SU-DHL-6 (cell line): ENCODE measurements around the gene HARBI1.

Experiments
- H2AFZ ChIP-seq: fragments of 200-600 bp; sonication (generic); 2 replicates; pipeline ENCODE4 v1.6.1; 2014; ENCODE audit warnings: low read depth, mild to moderate bottlenecking, moderate library complexity, mixed read lengths, antibody characterized with exemption, low read length; ENCODE audit not compliant: severe bottlenecking
- H3F3A ChIP-seq: fragments of 200-600 bp; shearing (Covaris generic); 2 replicates; pipeline ENCODE4 v1.6.0; 2016; ENCODE audit warnings: antibody characterized with exemption, mild to moderate bottlenecking; ENCODE audit not compliant: insufficient read depth
- H3K27ac ChIP-seq: fragments of 200-600 bp; sonication (generic); 2 replicates; pipeline ENCODE4 v1.5.1; 2016; ENCODE audit warnings: low read depth, mild to moderate bottlenecking, low read length, moderate library complexity, mixed read lengths
- H3K27me3 ChIP-seq: fragments of 200-600 bp; sonication (generic), shearing (Covaris generic); 2 replicates; pipeline ENCODE4 v1.6.0; 2014; ENCODE audit warnings: mild to moderate bottlenecking, low read length
- H3K36me3 ChIP-seq: fragments of 200-600 bp; sonication (generic); 2 replicates; pipeline ENCODE4 v1.6.1; 2014; ENCODE audit warnings: mild to moderate bottlenecking, low read length, mixed read lengths
- H3K4me2 ChIP-seq: fragments of 300-600, 200-600 bp; shearing (Covaris generic), sonication (generic); 2 replicates; pipeline ENCODE4 v1.6.0; 2014; ENCODE audit warnings: low read length, low read depth, mild to moderate bottlenecking; ENCODE audit not compliant: poor library complexity, severe bottlenecking
- H3K4me3 ChIP-seq: fragments of 200-600 bp; sonication (generic); 2 replicates; pipeline ENCODE4 v1.5.1; 2014; ENCODE audit warnings: antibody characterized with exemption, low read length, mild to moderate bottlenecking, mixed read lengths; ENCODE audit not compliant: insufficient read depth, poor library complexity, severe bottlenecking
- H3K79me2 ChIP-seq: fragments of 200-600 bp; sonication (generic); 2 replicates; pipeline ENCODE4 v1.6.1; 2014; ENCODE audit warnings: mild to moderate bottlenecking, low read length, moderate library complexity; ENCODE audit not compliant: insufficient read depth
- H3K9ac ChIP-seq: fragments of 200-600 bp; sonication (generic); 2 replicates; pipeline ENCODE4 v1.7.0; 2014; ENCODE audit warnings: mild to moderate bottlenecking, low read length
- H3K9me2 ChIP-seq: fragments of 200-600 bp; sonication (generic); replicated peaks from 2 replicates; pipeline ENCODE4 v1.6.1; 2014; ENCODE audit warnings: low read length; ENCODE audit not compliant: insufficient read depth
- H3K9me3 ChIP-seq: fragments of 200-600 bp; sonication (generic); 2 replicates; pipeline ENCODE4 v1.6.1; 2014; ENCODE audit warnings: low read length, mixed read lengths; ENCODE audit not compliant: insufficient read depth
- H4K20me1 ChIP-seq: fragments of 200-600 bp; sonication (generic); 2 replicates; pipeline ENCODE4 v1.6.1; 2014; ENCODE audit warnings: low read depth, mild to moderate bottlenecking, antibody characterized with exemption, low read length, moderate library complexity, mixed read lengths
- CTCF ChIP-seq: fragments of 200-600 bp; sonication (generic); IDR thresholded peaks from one replicate; pipeline ENCODE4 v1.5.1; 2017; ENCODE audit warnings: antibody characterized with exemption, mild to moderate bottlenecking, low read length, moderate library complexity; ENCODE audit not compliant: insufficient read depth, poor library complexity, severe bottlenecking
- EZH2phosphoT487 ChIP-seq: fragments of 200-600 bp; sonication (generic), shearing (Covaris generic); conservative IDR thresholded peaks from 2 replicates; pipeline ENCODE4 v1.6.1; 2018; ENCODE audit warnings: mild to moderate bottlenecking, antibody characterized with exemption, low read length, moderate library complexity, mixed read lengths

Gene HARBI1

DNA sequence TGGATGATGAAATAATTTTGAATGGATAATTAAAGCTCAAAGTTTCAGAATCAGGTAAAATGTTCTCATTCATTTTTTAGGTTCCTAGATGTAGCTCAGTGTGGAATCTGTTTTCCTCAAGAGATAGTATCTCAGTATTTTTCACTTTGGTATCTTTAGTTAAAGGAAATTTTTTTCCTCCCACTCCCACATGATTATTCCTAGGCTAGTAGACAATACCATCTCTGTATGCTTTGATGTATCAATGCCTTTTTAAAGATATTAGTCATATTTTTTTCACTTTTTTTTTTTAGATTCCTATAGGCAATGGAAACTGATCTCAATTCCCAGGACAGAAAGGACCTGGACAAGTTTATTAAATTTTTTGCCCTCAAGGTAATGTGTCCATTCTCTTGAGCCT lies 27.0 kb upstream of the HARBI1 start:
- Histone ChIP-seq H3K4me2 (no peak overlapping the region), H3K27me3 (no peaks in the 10 kb centered on the region), H3K4me3 (no peak overlapping the region), H4K20me1 (no peaks in the 10 kb centered on the region), H2AFZ (no peak overlapping the region), H3K9me3 (no peaks in the 10 kb centered on the region), H3K79me2 (no peaks in the 10 kb centered on the region), H3K27ac (no peak overlapping the region), H3K9me2 (no peaks in the 10 kb centered on the region), H3F3A (no peaks in the 10 kb centered on the region), H3K36me3 (no peaks in the 10 kb centered on the region), H3K9ac (no peak overlapping the region)
- no peak for TF ChIP-seq EZH2phosphoT487
- no peak for TF ChIP-seq CTCF

- H3K27me3 ChIP-seq = no peaks in the 10 kb centered on the region
- H3K9me2 ChIP-seq = no peaks in the 10 kb centered on the region
- H3K9ac ChIP-seq = no peak overlapping the region
- H3F3A ChIP-seq = no peaks in the 10 kb centered on the region
- H3K36me3 ChIP-seq = no peaks in the 10 kb centered on the region
- no peaks in the 10 kb centered on the region for H3K79me2 ChIP-seq
- no peaks in the 10 kb centered on the region for H3K9me3 ChIP-seq
- TF ChIP-seq CTCF (no peak), EZH2phosphoT487 (no peak)
- H3K4me2 ChIP-seq = no peak overlapping the region
- no peak overlapping the region for H3K4me3 ChIP-seq
- H2AFZ ChIP-seq = no peak overlapping the region
- no peak overlapping the region for H3K27ac ChIP-seq
- H4K20me1 ChIP-seq = no peaks in the 10 kb centered on the region
Measured at GRCh38 chr11:46643531-46643930, 26.5 kb upstream of the HARBI1 start.

- H3K9me2 ChIP-seq = no peaks in the 10 kb centered on the region
- H3F3A ChIP-seq = no peaks in the 10 kb centered on the region
- H3K79me2 ChIP-seq = no peaks in the 10 kb centered on the region
- H3K9me3 ChIP-seq = no peaks in the 10 kb centered on the region
- no peaks in the 10 kb centered on the region for H3K36me3 ChIP-seq
- no peak overlapping the region for H3K9ac ChIP-seq
- no peaks in the 10 kb centered on the region for H4K20me1 ChIP-seq
- H3K4me2 ChIP-seq = no peak overlapping the region
- no peak overlapping the region for H3K27ac ChIP-seq
- H2AFZ ChIP-seq = no peak overlapping the region
- no peak for TF ChIP-seq CTCF
- no peak for TF ChIP-seq EZH2phosphoT487
- no peak overlapping the region for H3K4me3 ChIP-seq
- no peaks in the 10 kb centered on the region for H3K27me3 ChIP-seq
Measured at GRCh38 chr11:46642627-46643335, 25.8 kb upstream of the HARBI1 start.
